H1 (cell line): ENCODE results near the gene SH2D5. TPM values are rescaled to one million over a fixed set of nuclear protein-coding genes. Genes with fewer than 3 reads are reported as not detected.

ENCODE experiments used
- ASH2L ChIP-seq: fragments of 200-600, 300-600 bp; sonication (generic); IDR thresholded peaks from one replicate; pipeline ENCODE4 v1.7.1; 2017; ENCODE audit warnings: low read length
- CHD2 ChIP-seq: IDR thresholded peaks from 2 replicates; pipeline ENCODE4 v1.6.1; 2012; ENCODE audit warnings: low read length, improper control_type of control experiment
- JUN ChIP-seq: IDR thresholded peaks from 2 replicates; pipeline ENCODE4 v1.6.1; 2011; ENCODE audit warnings: low read depth, mild to moderate bottlenecking, improper control_type of control experiment, low read length
- polyA plus RNA-seq, 7 experiments: library from polyadenylated mRNA; depleted of rRNA in 3 of 7; stranded (reverse) in 5 of 7; unstranded in 2 of 7; fragments of >200 nt in 5 of 7; fragments of 200-250 nt in 2 of 7; gene quantifications; 1 replicate in 5 of 7; 2 replicates in 1 of 7; 4 replicates in 1 of 7; pipeline versions ENCODE4 v1.2.1 to v1.2.3, GENCODE V29; 2011 to 2013; ENCODE audit warnings: missing spikeins in 2 of 7, mixed read lengths in 2 of 7
- total RNA-seq: library from RNA; stranded (reverse); fragmentation: NEBNext Ultra II Directional; extraction: Animal tissue kit (Norgen Biotek cat#: 25700); gene quantifications from 2 replicates; pipeline ENCODE4 v1.2.1, GENCODE V29; 2021

Gene SH2D5
- total and polyA plus RNA-seq, 2 of the 8 experiments (the other 6 are each of a cell fraction or from before 2014, with no cell fraction given), result 13.2 to 18.4 TPM

DNA sequence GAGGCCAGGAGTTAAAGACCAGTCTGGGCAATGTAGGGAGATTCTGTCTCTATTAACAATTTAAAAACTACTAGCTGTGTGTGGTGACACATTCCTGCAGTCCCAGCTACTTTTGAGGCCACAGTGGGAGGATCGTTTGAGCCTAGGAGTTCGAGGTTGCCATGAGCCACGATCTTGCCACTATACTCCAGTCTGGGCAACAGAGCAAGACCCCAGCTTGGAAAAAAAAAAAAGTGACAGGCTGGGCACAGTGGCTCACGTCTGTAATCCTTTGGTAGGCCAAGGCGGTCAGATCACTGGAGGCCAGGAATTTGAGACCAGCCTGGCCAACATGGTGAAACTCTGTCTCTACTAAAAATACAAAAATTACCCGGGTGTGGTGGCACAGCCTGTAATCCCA, 27.8 kb upstream of the SH2D5 start (continued):
- no peak for TF ChIP-seq ASH2L
- no peak for TF ChIP-seq CHD2
- no peak for TF ChIP-seq JUN
